Measurements from ENCODE around the gene RNF214.
A peak's percentile ranks its signal among the peaks of the same experiment; 100 is the strongest.

Gene RNF214

GRCh38 chr11:117232911-117233409, 489 bp downstream of the RNF214 start:
- peak overlapping the region; percentile 66 to 83 for H3K4me3 ChIP-seq
- H3K9me3 ChIP-seq, result no peaks in the 10 kb centered on the region
- H3K27me3 ChIP-seq, result no peaks in the 10 kb centered on the region
- intact Hi-C loops (cut with DNase I; ENCODE audit: low total_unique reads), result loop anchor here (5.0 to 10.0 kb wide), 4 partner anchors 41 to 448 kb away; partner anchors contain the start of genes BACE1 and ZPR1
- peak overlapping the region; percentile 86 to 94 for H3K27ac ChIP-seq
- no peak for TF ChIP-seq CTCF (IDR thresholded peaks at IDR 0.05)
- peaks cover 0 to 32% (median 26%) of the 10 kb centered on the region in 4 donors for H3K4me1 ChIP-seq
- H3K36me3 ChIP-seq, result peaks cover 13 to 23% (median 20%) of the 10 kb centered on the region in 3 donors
- DNase-seq, result no peak

- H3K4me1 ChIP-seq, result peaks cover 0 to 12% (median 7%) of the 10 kb centered on the region in 4 donors
- no peaks in the 10 kb centered on the region for H3K27me3 ChIP-seq
- no peaks in the 10 kb centered on the region for H3K9me3 ChIP-seq
- no peak for TF ChIP-seq CTCF (IDR thresholded peaks at IDR 0.05)
- no peak overlapping the region for H3K27ac ChIP-seq
- H3K4me3 ChIP-seq, result no peak overlapping the region
- intact Hi-C loops (cut with DNase I; ENCODE audit: low total_unique reads), result loop anchor here (10.0 kb wide), 2 partner anchors 363 to 453 kb away; partner anchors contain the start of gene ZPR1
- DNase-seq, result no peak
- H3K36me3 ChIP-seq, result peaks cover 29 to 48% (median 39%) of the 10 kb centered on the region in 3 donors
Measured at GRCh38 chr11:117238221-117238620, 5.8 kb downstream of the RNF214 start.

GRCh38 chr11:117239295-117239694, 6.8 kb downstream of the RNF214 start:
- intact Hi-C loops (cut with DNase I; ENCODE audit: low total_unique reads), result loop anchor here (10.0 kb wide), 2 partner anchors 364 to 454 kb away; partner anchors contain the start of gene ZPR1
- Histone ChIP-seq H3K4me1 (peaks cover 0 to 1% (median 0%) of the 10 kb centered on the region in 4 donors), H3K4me3 (no peak overlapping the region), H3K36me3 (peaks cover 29 to 57% (median 45%) of the 10 kb centered on the region in 3 donors), H3K27ac (no peak overlapping the region), H3K27me3 (no peaks in the 10 kb centered on the region), H3K9me3 (no peaks in the 10 kb centered on the region)
- DNase-seq, result no peak
- no peak for TF ChIP-seq CTCF (IDR thresholded peaks at IDR 0.05)

- Histone ChIP-seq H3K4me3 (no peak overlapping the region), H3K9me3 (no peaks in the 10 kb centered on the region), H3K27me3 (no peaks in the 10 kb centered on the region), H3K4me1 (no peaks in the 10 kb centered on the region), H3K36me3 (peaks cover 53 to 89% (median 67%) of the 10 kb centered on the region in 3 donors), H3K27ac (no peak overlapping the region)
- TF ChIP-seq CTCF (IDR thresholded peaks at IDR 0.05), result no peak
- no peak for DNase-seq
- intact Hi-C loops (cut with DNase I; ENCODE audit: low total_unique reads), result no loop called here
Measured at GRCh38 chr11:117248341-117248740, 15.9 kb downstream of the RNF214 start.

- H3K4me1 ChIP-seq, result no peaks in the 10 kb centered on the region
- DNase-seq, result no peak
- intact Hi-C loops (cut with DNase I; ENCODE audit: low total_unique reads), result no loop called here
- no peaks in the 10 kb centered on the region for H3K9me3 ChIP-seq
- no peak for TF ChIP-seq CTCF (IDR thresholded peaks at IDR 0.05)
- H3K4me3 ChIP-seq, result no peak overlapping the region
- no peaks in the 10 kb centered on the region for H3K27me3 ChIP-seq
- H3K27ac ChIP-seq, result no peak overlapping the region
- H3K36me3 ChIP-seq, result peaks cover 62 to 91% (median 66%) of the 10 kb centered on the region in 3 donors
Measured at GRCh38 chr11:117249571-117249970, 17.1 kb downstream of the RNF214 start.

Data from tibial artery (tissue), 4 donors.